Activated naive CD4-positive, alpha-beta T cell treated with anti-CD3 and anti-CD28 coated beads for 36 hours (primary cell): ENCODE measurements around the gene LRRC49. TPM values are rescaled to one million over a fixed set of nuclear protein-coding genes. Genes with fewer than 3 reads are reported as not detected.
"Not testable (repeated sequence)": the region's sequence is repeated elsewhere in the genome, so short reads cannot be mapped to it uniquely, and the experiment has no call there.

Experiments
- CTCF ChIA-PET: fragments of 350-600 bp; sonication (Branson Sonifier 250); formaldehyde crosslinking; loops from one replicate; lab custom pipeline; 2021; ENCODE audit warnings: antibody characterized with exemption; lab: Charles Lee
- DNase-seq: peaks from one replicate; pipeline ENCODE4 v3.0.0-alpha.2; 2020
- H3K27ac Mint-ChIP-seq: one replicate; pipeline ENCODE4 v1.8.0; 2021; ENCODE audit warnings: mild to moderate bottlenecking, mixed read lengths
- H3K27me3 Mint-ChIP-seq: one replicate; pipeline ENCODE4 v1.8.0; 2021; ENCODE audit warnings: low read depth, mixed read lengths
- H3K36me3 Mint-ChIP-seq: one replicate; pipeline ENCODE4 v1.8.0; 2021; ENCODE audit warnings: low read depth, mixed read lengths
- H3K4me1 Mint-ChIP-seq: one replicate; pipeline ENCODE4 v1.8.0; 2021; ENCODE audit warnings: low read depth, mixed read lengths
- H3K4me3 Mint-ChIP-seq: one replicate; pipeline ENCODE4 v1.8.0; 2021; ENCODE audit warnings: mild to moderate bottlenecking, moderate library complexity, mixed read lengths
- H3K9me3 Mint-ChIP-seq: one replicate; pipeline ENCODE4 v1.8.0; 2021; ENCODE audit warnings: mixed read lengths
- intact Hi-C: fragments of 100-400 bp; cut with micrococcal nuclease; formaldehyde crosslinking; loops from one replicate; pipeline ENCODE4 v1.15.1; 2023
- total RNA-seq, 2 experiments: library from RNA; stranded (reverse); gene quantifications; one replicate each; pipeline ENCODE4 v1.2.3, GENCODE V29; 2021

LRRC49 gene
- total RNA-seq, 2 experiments from 2014 or later: not detected

DNA sequence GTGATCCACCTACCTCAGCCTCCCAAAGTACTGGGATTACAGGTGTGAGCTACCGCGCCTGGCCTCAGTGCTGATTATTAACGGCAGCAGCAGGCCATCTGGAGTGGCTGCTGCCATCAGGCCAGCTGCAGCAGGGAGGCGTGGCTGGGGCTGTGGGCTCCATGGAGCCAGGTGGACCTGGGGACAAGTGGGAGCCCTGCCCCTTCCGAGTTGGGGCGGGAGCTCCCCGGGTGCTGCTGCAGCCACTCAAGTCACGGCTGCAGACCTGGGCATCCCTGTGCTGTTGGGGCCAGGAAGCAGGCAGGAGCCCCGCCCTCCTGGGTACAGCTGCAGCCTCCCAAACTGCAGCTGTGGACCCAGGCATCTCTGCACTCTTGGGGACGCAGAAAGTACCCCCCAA is 23.9 kb downstream of the LRRC49 start:
- no peaks in the 10 kb centered on the region for H3K4me1 Mint-ChIP-seq
- DNase-seq: no peak
- peaks cover 12% of the 10 kb centered on the region for H3K27me3 Mint-ChIP-seq
- no peaks in the 10 kb centered on the region for H3K36me3 Mint-ChIP-seq
- intact Hi-C loops: no loop called here
- CTCF ChIA-PET: no interaction called here
- H3K4me3 Mint-ChIP-seq: no peak overlapping the region
- no peaks in the 10 kb centered on the region for H3K9me3 Mint-ChIP-seq
- no peak overlapping the region for H3K27ac Mint-ChIP-seq

DNA sequence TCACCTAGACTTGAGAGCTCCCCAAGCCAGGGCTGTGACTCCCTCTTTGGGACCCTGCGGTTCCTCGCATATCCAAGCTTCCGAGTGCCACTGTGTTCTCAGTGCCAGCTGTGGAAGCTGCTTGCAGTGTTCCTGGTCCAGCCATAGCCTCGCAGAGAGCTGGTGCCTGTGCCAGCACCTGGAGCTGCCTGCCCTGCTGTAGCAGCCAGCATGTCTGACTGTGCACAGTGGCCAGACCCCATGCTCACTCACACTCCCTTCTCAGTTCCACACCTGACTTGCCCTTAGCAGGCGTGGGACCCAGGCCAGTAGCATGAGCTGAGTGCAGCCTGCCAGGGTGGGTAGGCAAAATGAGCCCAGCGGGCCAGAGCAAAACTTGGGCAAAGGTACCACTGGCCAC is 25.3 kb downstream of the LRRC49 start:
- Mint-ChIP-seq H3K36me3 (no peaks in the 10 kb centered on the region), H3K4me3 (no peak overlapping the region), H3K4me1 (no peaks in the 10 kb centered on the region), H3K27me3 (peaks cover 17% of the 10 kb centered on the region), H3K27ac (no peak overlapping the region), H3K9me3 (no peaks in the 10 kb centered on the region)
- intact Hi-C loops: no loop called here
- CTCF ChIA-PET: no interaction called here
- no peak for DNase-seq

DNA sequence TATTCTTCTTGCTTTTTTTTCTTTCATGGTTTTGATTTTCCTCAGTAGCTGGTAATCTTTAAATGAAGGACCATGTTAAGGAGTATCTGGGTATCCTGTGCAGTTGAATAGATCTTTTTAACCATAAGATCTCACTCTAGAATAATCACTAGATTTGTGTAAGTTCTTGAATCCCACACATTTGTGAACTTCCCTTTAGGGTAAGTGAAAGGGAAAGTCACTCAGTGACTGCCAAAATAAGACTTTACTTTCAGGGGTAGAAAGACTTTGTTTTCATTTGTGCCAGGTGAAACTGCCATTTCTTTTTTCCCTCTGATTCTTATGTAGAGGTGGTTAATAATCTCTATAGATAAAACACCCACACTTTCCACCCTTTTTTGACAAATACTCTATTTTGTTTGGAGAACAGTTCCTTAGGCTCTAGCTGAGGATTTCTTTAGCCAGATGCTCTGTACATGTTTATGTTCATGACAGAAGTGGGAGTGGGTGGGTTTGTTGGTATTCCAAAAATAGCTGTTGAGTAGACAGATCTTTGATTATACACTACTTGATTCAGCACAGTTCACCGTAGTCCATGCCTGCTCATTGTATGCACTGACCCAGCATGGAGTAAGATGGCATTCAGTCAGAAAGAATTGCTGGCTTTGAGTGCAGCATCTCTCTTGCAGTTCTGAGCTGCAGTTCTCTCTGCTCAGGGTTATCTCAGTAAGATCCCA is 28.5 kb downstream of the LRRC49 start:
- Mint-ChIP-seq H3K4me1 (no peaks in the 10 kb centered on the region), H3K4me3 (no peak overlapping the region), H3K27me3 (peaks cover 19% of the 10 kb centered on the region), H3K36me3 (no peaks in the 10 kb centered on the region), H3K9me3 (no peaks in the 10 kb centered on the region), H3K27ac (no peak overlapping the region)
- intact Hi-C loops: no loop called here
- DNase-seq: no peak
- CTCF ChIA-PET: no interaction called here

DNA sequence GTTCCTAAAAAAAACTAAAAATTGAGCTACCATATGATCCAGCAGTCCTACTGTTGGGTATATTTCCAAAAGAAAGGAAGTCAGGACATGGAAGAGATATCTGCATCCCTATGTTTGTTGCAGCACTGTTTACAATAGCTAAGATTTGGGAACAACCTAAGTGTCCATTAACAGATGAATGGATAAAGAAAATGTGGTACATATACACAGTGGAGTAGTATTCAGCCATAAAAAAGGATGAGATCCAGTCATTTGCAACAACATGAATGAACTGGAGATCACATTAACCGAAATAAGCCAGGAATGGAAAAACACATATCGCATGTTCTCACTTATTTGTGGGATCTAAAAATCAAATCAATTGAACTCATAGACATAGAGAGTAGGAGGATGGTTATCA is 29.5 kb downstream of the LRRC49 start:
- intact Hi-C loops: no loop called here
- H3K27ac Mint-ChIP-seq: no peak overlapping the region

GRCh38 chr15:70923311-70924080 is 30.9 kb downstream of the LRRC49 start:
- no peak overlapping the region for H3K4me3 Mint-ChIP-seq
- H3K9me3 Mint-ChIP-seq: no peaks in the 10 kb centered on the region
- no peak overlapping the region for H3K27ac Mint-ChIP-seq
- intact Hi-C loops: no loop called here
- peaks cover 21% of the 10 kb centered on the region for H3K27me3 Mint-ChIP-seq
- CTCF ChIA-PET: no interaction called here
- H3K36me3 Mint-ChIP-seq: no peaks in the 10 kb centered on the region
- H3K4me1 Mint-ChIP-seq: no peaks in the 10 kb centered on the region
- no peak for DNase-seq

More for the DNA sequence above, 29.5 kb downstream of the LRRC49 start:
- no peak overlapping the region for H3K4me3 Mint-ChIP-seq
- H3K27me3 Mint-ChIP-seq: peaks cover 23% of the 10 kb centered on the region
- no peaks in the 10 kb centered on the region for H3K4me1 Mint-ChIP-seq
- no peaks in the 10 kb centered on the region for H3K9me3 Mint-ChIP-seq
- no peak for DNase-seq
- CTCF ChIA-PET: no interaction called here
- no peaks in the 10 kb centered on the region for H3K36me3 Mint-ChIP-seq

DNA sequence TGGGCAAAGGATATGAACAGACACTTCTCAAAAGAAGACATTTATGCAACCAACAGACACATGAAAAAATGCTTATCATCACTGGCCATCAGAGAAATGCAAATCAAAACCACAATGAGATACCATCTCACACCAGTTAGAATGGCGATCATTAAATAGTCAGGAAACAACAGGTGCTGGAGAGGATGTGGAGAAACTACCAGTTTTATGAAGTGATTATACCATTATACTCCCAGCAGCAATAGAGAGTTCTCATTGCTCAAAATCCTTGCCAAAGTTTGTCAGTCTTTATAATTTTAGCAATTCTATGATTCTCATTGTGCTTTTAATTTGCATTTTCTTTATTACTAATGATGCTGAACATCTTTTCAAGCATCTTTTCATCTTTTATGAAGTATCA is 34.3 kb downstream of the LRRC49 start:
- intact Hi-C loops, H3K4me1 Mint-ChIP-seq, H3K9me3 Mint-ChIP-seq, CTCF ChIA-PET, H3K4me3 Mint-ChIP-seq, DNase-seq, H3K36me3 Mint-ChIP-seq: not testable (repeated sequence)
- H3K27me3 Mint-ChIP-seq: peaks cover 24% of the 10 kb centered on the region
- peak overlapping the region; percentile 24 for H3K27ac Mint-ChIP-seq

DNA sequence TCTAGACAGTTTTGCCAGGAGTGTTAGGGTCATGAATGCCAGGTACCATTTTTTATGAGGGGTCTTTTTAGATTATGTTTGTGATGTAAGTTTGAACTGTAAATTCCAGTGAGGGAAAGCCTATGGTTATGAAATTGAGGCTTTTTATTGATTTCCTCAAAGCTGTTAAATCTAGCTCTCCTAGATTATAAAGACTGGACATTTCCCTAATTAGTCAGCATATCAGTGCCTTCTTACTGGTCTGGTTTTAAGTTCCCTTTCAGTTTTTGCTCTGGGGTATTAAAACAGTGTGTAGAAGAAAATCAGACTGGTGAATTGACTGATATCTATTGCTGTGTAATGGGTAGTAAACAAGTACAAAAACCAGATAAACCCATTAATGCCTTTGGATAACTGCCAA is 39.2 kb downstream of the LRRC49 start:
- intact Hi-C loops: no loop called here

GRCh38 chr15:70932397-70932796 is 39.8 kb downstream of the LRRC49 start:
- H3K9me3 Mint-ChIP-seq: no peaks in the 10 kb centered on the region
- H3K27ac Mint-ChIP-seq: no peak overlapping the region
- intact Hi-C loops: no loop called here
- no peak overlapping the region for H3K4me3 Mint-ChIP-seq
- H3K4me1 Mint-ChIP-seq: no peaks in the 10 kb centered on the region
- no peak for DNase-seq
- peaks cover 16% of the 10 kb centered on the region for H3K27me3 Mint-ChIP-seq
- no peaks in the 10 kb centered on the region for H3K36me3 Mint-ChIP-seq
- CTCF ChIA-PET: no interaction called here

More for the DNA sequence above, 39.2 kb downstream of the LRRC49 start:
- no peak overlapping the region for H3K4me3 Mint-ChIP-seq
- H3K27me3 Mint-ChIP-seq: peaks cover 17% of the 10 kb centered on the region
- H3K9me3 Mint-ChIP-seq: no peaks in the 10 kb centered on the region
- H3K36me3 Mint-ChIP-seq: no peaks in the 10 kb centered on the region
- no peak overlapping the region for H3K27ac Mint-ChIP-seq
- H3K4me1 Mint-ChIP-seq: no peaks in the 10 kb centered on the region
- DNase-seq: no peak
- CTCF ChIA-PET: no interaction called here

DNA sequence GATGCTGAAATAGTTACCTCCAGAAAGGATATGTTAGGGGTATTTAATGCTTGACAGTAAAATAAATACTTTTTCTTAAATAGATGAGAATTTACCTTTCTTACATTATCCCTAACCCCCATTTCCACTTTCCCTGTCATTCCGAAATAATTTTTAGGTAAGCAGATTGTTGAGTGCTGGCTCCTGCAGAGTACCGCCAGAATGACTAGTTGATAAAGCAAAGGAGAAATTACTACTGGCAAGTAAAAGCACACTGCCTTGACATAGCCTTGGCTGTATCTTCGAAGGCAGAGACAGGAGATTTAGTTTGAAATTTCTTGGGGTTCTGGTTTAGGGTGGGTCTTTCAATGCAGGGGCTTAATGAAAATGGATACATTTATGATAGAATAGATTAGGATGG is 40.8 kb downstream of the LRRC49 start:
- peaks cover 18% of the 10 kb centered on the region for H3K27me3 Mint-ChIP-seq
- H3K9me3 Mint-ChIP-seq: no peaks in the 10 kb centered on the region
- H3K27ac Mint-ChIP-seq: no peak overlapping the region
- H3K36me3 Mint-ChIP-seq: no peaks in the 10 kb centered on the region
- H3K4me1 Mint-ChIP-seq: no peaks in the 10 kb centered on the region
- intact Hi-C loops: no loop called here
- no peak overlapping the region for H3K4me3 Mint-ChIP-seq
- CTCF ChIA-PET: no interaction called here
- no peak for DNase-seq

- H3K9me3 Mint-ChIP-seq: no peaks in the 10 kb centered on the region
- no peaks in the 10 kb centered on the region for H3K4me1 Mint-ChIP-seq
- no peak overlapping the region for H3K27ac Mint-ChIP-seq
- H3K4me3 Mint-ChIP-seq: no peak overlapping the region
- CTCF ChIA-PET: interaction anchor here (0.9 kb wide), 1 partner anchor 213 kb away, joined by 4 read pairs; no protein-coding TSS in a partner anchor
- DNase-seq: no peak
- intact Hi-C loops: no loop called here
- no peaks in the 10 kb centered on the region for H3K36me3 Mint-ChIP-seq
- H3K27me3 Mint-ChIP-seq: peaks cover 9% of the 10 kb centered on the region
Observed at GRCh38 chr15:70935631-70936030, 43.0 kb downstream of the LRRC49 start.

GRCh38 chr15:70936326-70936725 is 43.7 kb downstream of the LRRC49 start:
- H3K27ac Mint-ChIP-seq: no peak overlapping the region
- no peaks in the 10 kb centered on the region for H3K36me3 Mint-ChIP-seq
- H3K27me3 Mint-ChIP-seq: peaks cover 9% of the 10 kb centered on the region
- CTCF ChIA-PET: interaction anchor here (0.9 kb wide), 1 partner anchor 214 kb away, joined by 4 read pairs; no protein-coding TSS in a partner anchor
- H3K4me1 Mint-ChIP-seq: no peaks in the 10 kb centered on the region
- no peaks in the 10 kb centered on the region for H3K9me3 Mint-ChIP-seq
- intact Hi-C loops: no loop called here
- H3K4me3 Mint-ChIP-seq: no peak overlapping the region
- DNase-seq: no peak

DNA sequence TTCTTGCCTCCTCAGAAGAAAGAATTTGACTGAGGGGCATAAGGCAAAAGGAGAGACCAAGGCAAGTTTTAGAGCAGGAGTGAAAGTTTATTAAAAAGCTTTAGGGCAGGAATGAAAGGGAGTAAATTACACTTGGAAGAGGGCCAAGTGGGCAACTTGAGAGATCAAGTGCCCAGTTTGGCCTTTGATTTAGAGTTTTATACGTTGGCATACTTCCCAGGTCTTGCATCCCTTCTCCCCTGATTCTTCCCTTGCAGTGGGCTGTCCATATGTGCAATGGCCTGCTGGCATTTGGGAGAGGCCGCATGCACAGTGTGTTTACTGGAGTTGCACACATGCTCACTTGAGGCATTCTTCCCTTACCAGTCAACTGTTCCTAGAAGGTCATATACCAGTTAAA is 50.7 kb downstream of the LRRC49 start:
- H3K36me3 Mint-ChIP-seq, H3K27ac Mint-ChIP-seq, H3K4me3 Mint-ChIP-seq, intact Hi-C loops, DNase-seq, H3K9me3 Mint-ChIP-seq, CTCF ChIA-PET, H3K4me1 Mint-ChIP-seq: not testable (repeated sequence)
- peaks cover 14% of the 10 kb centered on the region for H3K27me3 Mint-ChIP-seq
